Thymus (tissue), 11 donors: ENCODE results near the gene PLEKHB2. TPM values are rescaled to one million over a fixed set of nuclear protein-coding genes. Genes with fewer than 3 reads are reported as not detected.
A peak's percentile ranks its signal among the peaks of the same experiment; 100 is the strongest.
"Not testable (repeated sequence)": the region's sequence is repeated elsewhere in the genome, so short reads cannot be mapped to it uniquely, and the experiment has no call there.

ENCODE experiments used
- DNase-seq, 9 donors: peaks; one replicate each; pipeline ENCODE4 v3.0.0-alpha.2; 2013; ENCODE audit warnings: low spot score in 9 of 9, low read depth in 6 of 9, missing footprints in 1 of 9
- H3K27ac ChIP-seq, 2 donors: one replicate each; pipeline ENCODE4 v1.5.1; 2013; ENCODE audit warnings: control low read depth in 1 of 2, low read depth in 1 of 2, low read length in 1 of 2, mild to moderate bottlenecking in 1 of 2, moderate library complexity in 1 of 2
- H3K27me3 ChIP-seq, 2 donors: one replicate each; pipeline ENCODE4 v1.5.1; 2013; ENCODE audit warnings: low read length in 1 of 2; ENCODE audit not compliant: control insufficient read depth in 2 of 2, insufficient read depth in 1 of 2
- H3K36me3 ChIP-seq, 2 donors: one replicate each; pipeline ENCODE4 v1.5.1; 2013; ENCODE audit warnings: low read length in 1 of 2, mild to moderate bottlenecking in 1 of 2, moderate library complexity in 1 of 2; ENCODE audit not compliant: control insufficient read depth in 2 of 2, insufficient read depth in 2 of 2
- H3K4me1 ChIP-seq, 2 donors: one replicate each; pipeline ENCODE4 v1.5.1; 2013; ENCODE audit warnings: low read length in 2 of 2; ENCODE audit not compliant: control insufficient read depth in 2 of 2, insufficient read depth in 2 of 2
- H3K4me3 ChIP-seq, 2 donors: one replicate each; pipeline ENCODE4 v1.5.1; 2013; ENCODE audit warnings: low read length in 2 of 2, control low read depth in 1 of 2, mild to moderate bottlenecking in 1 of 2
- H3K9me3 ChIP-seq, 2 donors: one replicate each; pipeline ENCODE4 v1.5.1; 2013; ENCODE audit warnings: low read length in 1 of 2, mild to moderate bottlenecking in 1 of 2; ENCODE audit not compliant: control insufficient read depth in 2 of 2, insufficient read depth in 1 of 2
- WGBS: extraction: QIAGEN DNeasy Blood & Tissue Kit; methylation state at CpG from one replicate; pipeline ENCODE4 v1.1.7; 2013; 5-methylcytosine and 5-hydroxymethylcytosine counted together
- polyA plus RNA-seq: library from polyadenylated mRNA; stranded (reverse); fragments of 200-250 nt; gene quantifications from one replicate; pipeline ENCODE4 v1.2.3, GENCODE V29; 2013
- total RNA-seq: library from RNA; stranded (reverse); fragments of 120-200 nt; gene quantifications from one replicate; pipeline ENCODE4 v1.2.4, GENCODE V29; 2013
- donor health status: healthy.

Gene PLEKHB2
- total and polyA plus RNA-seq, 2 donors: 32.7 to 41.8 TPM

- no peak for DNase-seq
- Histone ChIP-seq H3K27ac (no peak overlapping the region), H3K9me3 (no peaks in the 10 kb centered on the region), H3K4me3 (no peak overlapping the region), H3K27me3 (no peaks in the 10 kb centered on the region), H3K36me3 (peaks cover 41 to 62% of the 10 kb centered on the region in 2 donors), H3K4me1 (no peaks in the 10 kb centered on the region)
- WGBS: 92% methylated on average over 7 of the region's 7 CpGs
These were observed 41.1 kb downstream of the PLEKHB2 start for GRCh38 chr2:131146231-131146630.

GRCh38 chr2:131146749-131147148, 41.6 kb downstream of the PLEKHB2 start:
- no peaks in the 10 kb centered on the region for H3K27me3 ChIP-seq
- WGBS: 92% methylated on average over 1 of the region's 1 CpG
- H3K36me3 ChIP-seq: peaks cover 41 to 61% of the 10 kb centered on the region in 2 donors
- H3K4me1 ChIP-seq: no peaks in the 10 kb centered on the region
- no peak overlapping the region for H3K4me3 ChIP-seq
- H3K9me3 ChIP-seq: no peaks in the 10 kb centered on the region
- DNase-seq: no peak
- H3K27ac ChIP-seq: no peak overlapping the region

- Histone ChIP-seq H3K9me3 (no peaks in the 10 kb centered on the region), H3K36me3 (peaks cover 41 to 52% of the 10 kb centered on the region in 2 donors), H3K27me3 (no peaks in the 10 kb centered on the region), H3K4me1 (no peaks in the 10 kb centered on the region), H3K27ac (no peak overlapping the region), H3K4me3 (no peak overlapping the region)
- DNase-seq: no peak
- 96% methylated on average over 3 of the region's 3 CpGs for WGBS
These were observed 43.3 kb downstream of the PLEKHB2 start for GRCh38 chr2:131148426-131148825.

- H3K27ac ChIP-seq, H3K9me3 ChIP-seq, H3K4me1 ChIP-seq, H3K27me3 ChIP-seq, DNase-seq, H3K4me3 ChIP-seq: not testable (repeated sequence)
- H3K36me3 ChIP-seq: peaks cover 35 to 37% of the 10 kb centered on the region in 2 donors
- WGBS: 97% methylated on average over 9 of the region's 9 CpGs
These were observed 45.0 kb downstream of the PLEKHB2 start for GRCh38 chr2:131150109-131150508.

- WGBS: 96% methylated on average over 6 of the region's 6 CpGs
- DNase-seq: no peak
- H3K4me1 ChIP-seq: peaks cover 0 to 3% of the 10 kb centered on the region in 2 donors
- no peaks in the 10 kb centered on the region for H3K27me3 ChIP-seq
- H3K36me3 ChIP-seq: peaks cover 26 to 29% of the 10 kb centered on the region in 2 donors
- no peak overlapping the region for H3K4me3 ChIP-seq
- no peak overlapping the region for H3K27ac ChIP-seq
- H3K9me3 ChIP-seq: peaks cover 0 to 2% of the 10 kb centered on the region in 2 donors
These were observed 46.3 kb downstream of the PLEKHB2 start for GRCh38 chr2:131151398-131151797.

DNA sequence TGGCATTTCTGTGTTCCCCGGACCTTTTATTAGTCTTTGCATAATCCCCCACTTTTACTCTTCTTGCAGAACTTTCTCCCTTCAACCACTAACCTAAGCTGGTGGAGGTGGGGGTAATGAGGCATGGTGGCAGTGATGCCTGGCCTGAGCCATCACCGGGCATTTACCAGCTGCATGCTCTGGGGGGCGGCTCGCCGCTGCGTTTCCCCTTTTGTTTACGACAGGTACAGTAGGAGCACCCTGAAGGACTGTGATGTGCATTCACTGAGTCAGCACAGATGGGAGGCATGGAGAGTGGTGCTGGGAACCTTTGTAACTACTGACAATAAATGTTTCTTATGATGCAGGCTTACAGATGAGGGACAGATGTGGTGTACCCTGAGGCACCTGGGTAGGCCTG, 46.9 kb downstream of the PLEKHB2 start:
- no peak overlapping the region for H3K4me3 ChIP-seq
- peaks cover 20 to 23% of the 10 kb centered on the region in 2 donors for H3K36me3 ChIP-seq
- H3K4me1 ChIP-seq: peaks cover 0 to 4% of the 10 kb centered on the region in 2 donors
- no peak overlapping the region for H3K27ac ChIP-seq
- no peak for DNase-seq
- H3K27me3 ChIP-seq: no peaks in the 10 kb centered on the region
- peaks cover 0 to 2% of the 10 kb centered on the region in 2 donors for H3K9me3 ChIP-seq
- 75% methylated on average over 7 of the region's 7 CpGs for WGBS

DNA sequence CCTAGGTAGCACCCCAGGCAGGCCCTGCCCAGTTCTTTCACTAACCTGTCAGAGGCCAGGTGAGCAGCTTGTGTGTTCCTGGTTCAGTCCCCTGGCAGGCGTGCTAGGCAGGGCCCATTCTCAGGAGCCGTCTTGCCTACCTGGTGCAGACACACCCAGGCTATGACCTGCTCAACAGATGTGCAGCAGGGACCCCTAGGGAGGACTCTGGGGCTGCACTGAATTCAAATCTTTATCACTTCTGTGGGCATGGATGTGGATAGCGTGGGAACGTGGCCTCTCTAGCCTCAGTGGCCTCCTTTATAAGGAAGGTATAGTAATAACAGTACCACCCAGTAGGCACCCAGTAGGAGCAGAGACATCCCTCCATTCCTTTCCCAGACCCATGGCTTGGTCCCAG, 48.4 kb downstream of the PLEKHB2 start:
- Histone ChIP-seq H3K4me1 (peaks cover 0 to 4% of the 10 kb centered on the region in 2 donors), H3K4me3 (no peak overlapping the region), H3K9me3 (peaks cover 0 to 2% of the 10 kb centered on the region in 2 donors), H3K27me3 (no peaks in the 10 kb centered on the region), H3K36me3 (peaks cover 8 to 13% of the 10 kb centered on the region in 2 donors), H3K27ac (no peak overlapping the region)
- WGBS: 77% methylated on average over 4 of the region's 4 CpGs
- DNase-seq: no peak

GRCh38 chr2:131154071-131154531, 49.0 kb downstream of the PLEKHB2 start:
- DNase-seq: peak; percentile 26 to 75 (median 53)
- WGBS: 45% methylated on average over 10 of the region's 10 CpGs

DNA sequence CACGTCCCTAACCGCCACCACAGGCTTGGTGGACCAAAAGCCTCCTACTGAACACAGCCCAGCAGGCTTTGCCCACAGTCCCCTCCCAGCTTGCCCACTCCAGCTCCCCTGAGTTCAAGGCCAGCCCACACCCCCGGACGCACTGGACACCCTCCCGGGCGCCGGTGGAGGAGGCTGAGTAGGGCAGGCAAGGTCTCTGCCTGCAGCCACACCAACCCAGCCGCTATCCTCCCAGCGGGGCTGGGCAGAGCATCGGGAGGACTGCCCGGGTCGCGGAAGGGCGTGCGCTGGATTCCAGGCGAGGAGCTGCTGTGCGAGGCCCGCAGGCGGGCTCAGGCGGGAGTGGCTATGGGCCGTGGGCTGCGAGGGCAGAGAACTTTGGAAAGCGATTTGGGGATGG, 49.5 kb downstream of the PLEKHB2 start:
- Histone ChIP-seq H3K27ac (no peak overlapping the region), H3K4me3 (no peak overlapping the region), H3K27me3 (no peaks in the 10 kb centered on the region), H3K36me3 (peaks cover 3 to 5% of the 10 kb centered on the region in 2 donors), H3K9me3 (peaks cover 0 to 2% of the 10 kb centered on the region in 2 donors), H3K4me1 (peaks cover 0 to 4% of the 10 kb centered on the region in 2 donors)
- 97% methylated on average over 23 of the region's 23 CpGs for WGBS
- DNase-seq: no peak

More at GRCh38 chr2:131154071-131154531, 49.0 kb downstream of the PLEKHB2 start:
- Histone ChIP-seq H3K27me3 (no peaks in the 10 kb centered on the region), H3K9me3 (peaks cover 0 to 2% of the 10 kb centered on the region in 2 donors), H3K4me1 (peaks cover 0 to 4% of the 10 kb centered on the region in 2 donors), H3K36me3 (peaks cover 7 to 8% of the 10 kb centered on the region in 2 donors), H3K27ac (no peak overlapping the region), H3K4me3 (no peak overlapping the region)
